Right lobe of liver (tissue), 4 donors: ENCODE measurements around the gene ERBB4.

Experiments used
- POLR2A ChIP-seq: fragments of 450-650 bp; IDR thresholded peaks from one replicate; pipeline ENCODE4 v1.6.1; 2017; ENCODE audit warnings: antibody characterized with exemption, mild to moderate bottlenecking
- TF ChIP-seq, protein P1 (sequence below), 4 donors: fragments of 200-600 bp in 3 of 4; fragments of 450-650 bp in 1 of 4; IDR thresholded peaks; one replicate each; pipeline versions ENCODE4 v1.5.1 to v1.8.0; 2016 to 2022; ENCODE audit warnings: antibody characterized with exemption in 4 of 4, mild to moderate bottlenecking in 2 of 4
- donor health status: DM: no; HTN: no; CAD: no.
- donor health status: DM: no; HTN: no; CAD: no.
- donor health status: DM: no; HTN: yes; CAD: no.

DNA sequence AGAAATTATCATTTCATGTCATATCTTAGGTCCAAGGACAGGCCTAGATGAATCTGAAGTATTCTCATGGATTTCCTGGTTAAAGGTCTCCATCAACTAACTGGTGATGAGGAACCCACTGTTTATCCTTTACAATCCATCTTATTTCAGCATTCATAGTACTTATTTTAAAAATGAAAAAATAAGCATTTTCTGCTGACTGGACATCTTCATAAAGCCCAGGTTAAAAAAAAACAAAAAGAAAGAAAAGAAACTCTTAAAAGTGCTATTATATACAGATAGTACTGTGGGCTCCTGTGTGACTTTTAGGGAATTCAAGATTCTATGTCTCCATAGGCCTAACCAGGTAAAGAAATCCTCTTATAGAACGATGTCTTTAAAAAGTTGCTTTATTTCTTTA, 7.1 kb downstream of the ERBB4 start:
- TF ChIP-seq, protein P1, sequence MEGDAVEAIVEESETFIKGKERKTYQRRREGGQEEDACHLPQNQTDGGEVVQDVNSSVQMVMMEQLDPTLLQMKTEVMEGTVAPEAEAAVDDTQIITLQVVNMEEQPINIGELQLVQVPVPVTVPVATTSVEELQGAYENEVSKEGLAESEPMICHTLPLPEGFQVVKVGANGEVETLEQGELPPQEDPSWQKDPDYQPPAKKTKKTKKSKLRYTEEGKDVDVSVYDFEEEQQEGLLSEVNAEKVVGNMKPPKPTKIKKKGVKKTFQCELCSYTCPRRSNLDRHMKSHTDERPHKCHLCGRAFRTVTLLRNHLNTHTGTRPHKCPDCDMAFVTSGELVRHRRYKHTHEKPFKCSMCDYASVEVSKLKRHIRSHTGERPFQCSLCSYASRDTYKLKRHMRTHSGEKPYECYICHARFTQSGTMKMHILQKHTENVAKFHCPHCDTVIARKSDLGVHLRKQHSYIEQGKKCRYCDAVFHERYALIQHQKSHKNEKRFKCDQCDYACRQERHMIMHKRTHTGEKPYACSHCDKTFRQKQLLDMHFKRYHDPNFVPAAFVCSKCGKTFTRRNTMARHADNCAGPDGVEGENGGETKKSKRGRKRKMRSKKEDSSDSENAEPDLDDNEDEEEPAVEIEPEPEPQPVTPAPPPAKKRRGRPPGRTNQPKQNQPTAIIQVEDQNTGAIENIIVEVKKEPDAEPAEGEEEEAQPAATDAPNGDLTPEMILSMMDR (IDR thresholded peaks at IDR 0.05), result no peak
- no peak for TF ChIP-seq POLR2A
